Measurements from ENCODE around the gene TBC1D9.

The TBC1D9 gene

DNA sequence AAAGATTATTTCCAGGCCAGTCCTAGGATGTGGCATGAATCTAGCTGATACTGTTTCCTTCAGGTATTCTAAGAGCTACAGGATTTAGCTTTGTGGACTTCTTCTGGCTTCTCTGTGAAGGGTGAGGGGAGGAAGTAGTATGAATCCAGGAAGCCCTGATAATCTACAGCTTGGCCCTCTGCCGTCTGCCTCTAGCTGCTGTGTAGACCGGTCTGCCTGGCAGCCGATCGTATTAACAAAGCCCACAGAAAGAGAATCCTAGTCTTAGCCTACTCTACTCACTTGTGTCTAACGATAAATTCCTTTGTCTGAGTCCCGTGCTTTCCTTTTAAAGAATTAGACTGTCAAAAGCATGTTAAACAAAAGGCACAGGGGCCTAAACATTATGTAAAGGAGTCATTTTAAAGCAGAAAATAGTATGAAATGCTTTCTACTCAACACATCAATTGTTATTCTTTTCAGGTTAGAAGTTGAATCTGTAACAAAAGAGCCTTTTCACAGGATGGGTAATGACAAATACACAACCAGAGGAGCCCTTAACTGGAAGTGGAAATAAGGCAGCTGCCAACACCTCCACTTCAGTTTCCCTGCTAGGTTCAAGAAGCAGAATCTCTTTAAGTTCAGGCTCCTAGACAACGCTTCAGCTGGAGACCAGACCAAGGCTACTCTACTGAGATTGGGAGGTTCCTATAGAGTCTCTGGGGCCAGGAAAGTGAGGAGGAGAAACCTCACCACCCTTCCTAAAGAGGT, 138.5 kb downstream of the TBC1D9 start:
- no peak for DNase-seq (ENCODE audit: low read depth in 2 of 2)

DNA sequence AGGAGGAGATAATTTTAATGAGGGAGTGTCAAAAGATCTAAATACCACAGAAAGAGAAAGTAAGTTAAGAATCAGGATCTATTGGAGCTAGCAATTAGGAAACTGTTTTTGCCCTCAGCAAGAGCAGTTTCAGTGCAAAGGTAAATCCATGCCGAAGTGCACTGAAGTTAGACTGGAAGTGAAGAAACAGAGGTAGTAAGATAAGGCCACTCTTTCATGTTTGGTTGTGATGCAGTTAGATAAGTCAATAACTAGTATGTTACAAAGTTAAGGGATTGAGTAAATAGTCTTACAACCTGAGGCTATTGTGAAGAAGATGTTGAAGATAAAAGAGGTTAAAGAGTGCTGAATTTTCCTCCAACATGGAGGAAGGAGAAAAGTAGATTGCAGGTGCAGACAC, 140.7 kb downstream of the TBC1D9 start:
- DNase-seq (ENCODE audit: low read depth in 2 of 2): no peak

DNA sequence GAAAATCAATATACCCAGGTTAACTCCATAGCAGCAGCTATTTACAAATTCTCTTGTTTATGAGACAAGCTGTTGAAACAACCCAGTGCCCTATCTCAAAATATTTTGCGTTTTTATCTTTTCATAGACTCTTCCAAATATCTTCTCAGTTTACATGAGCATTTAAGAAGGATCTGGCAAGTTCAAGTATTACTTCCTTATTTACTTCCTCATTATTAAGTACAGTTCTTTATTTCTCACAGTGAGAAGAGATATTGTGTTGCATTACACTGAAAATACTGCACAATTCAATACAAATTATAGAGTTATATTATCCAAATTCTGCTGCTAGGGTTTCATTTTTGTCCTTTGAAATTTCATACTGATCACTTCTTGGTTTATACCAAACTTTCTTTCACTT, 143.8 kb downstream of the TBC1D9 start:
- no peak for DNase-seq (ENCODE audit: low read depth in 2 of 2)

DNA sequence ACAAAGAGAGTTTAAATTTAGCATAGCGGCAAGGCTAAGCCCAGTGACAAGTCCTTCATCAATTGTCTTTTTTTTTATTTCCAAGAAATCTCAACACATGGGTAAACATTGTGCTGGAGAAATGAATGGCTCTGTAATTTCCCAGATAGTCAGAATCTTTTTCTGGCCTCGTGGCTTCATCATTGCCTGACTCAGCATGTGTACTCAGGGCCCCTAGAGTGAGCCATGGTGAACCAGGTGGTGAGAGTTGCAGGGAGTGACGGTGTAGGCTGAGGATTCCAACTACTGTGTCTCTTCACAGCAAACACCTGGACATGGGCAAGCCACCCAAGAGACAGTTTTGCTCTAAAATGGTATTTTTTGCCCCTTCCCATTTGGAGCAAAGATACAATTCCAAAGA, 144.3 kb downstream of the TBC1D9 start:
- no peak for DNase-seq (ENCODE audit: low read depth in 2 of 2)

DNA sequence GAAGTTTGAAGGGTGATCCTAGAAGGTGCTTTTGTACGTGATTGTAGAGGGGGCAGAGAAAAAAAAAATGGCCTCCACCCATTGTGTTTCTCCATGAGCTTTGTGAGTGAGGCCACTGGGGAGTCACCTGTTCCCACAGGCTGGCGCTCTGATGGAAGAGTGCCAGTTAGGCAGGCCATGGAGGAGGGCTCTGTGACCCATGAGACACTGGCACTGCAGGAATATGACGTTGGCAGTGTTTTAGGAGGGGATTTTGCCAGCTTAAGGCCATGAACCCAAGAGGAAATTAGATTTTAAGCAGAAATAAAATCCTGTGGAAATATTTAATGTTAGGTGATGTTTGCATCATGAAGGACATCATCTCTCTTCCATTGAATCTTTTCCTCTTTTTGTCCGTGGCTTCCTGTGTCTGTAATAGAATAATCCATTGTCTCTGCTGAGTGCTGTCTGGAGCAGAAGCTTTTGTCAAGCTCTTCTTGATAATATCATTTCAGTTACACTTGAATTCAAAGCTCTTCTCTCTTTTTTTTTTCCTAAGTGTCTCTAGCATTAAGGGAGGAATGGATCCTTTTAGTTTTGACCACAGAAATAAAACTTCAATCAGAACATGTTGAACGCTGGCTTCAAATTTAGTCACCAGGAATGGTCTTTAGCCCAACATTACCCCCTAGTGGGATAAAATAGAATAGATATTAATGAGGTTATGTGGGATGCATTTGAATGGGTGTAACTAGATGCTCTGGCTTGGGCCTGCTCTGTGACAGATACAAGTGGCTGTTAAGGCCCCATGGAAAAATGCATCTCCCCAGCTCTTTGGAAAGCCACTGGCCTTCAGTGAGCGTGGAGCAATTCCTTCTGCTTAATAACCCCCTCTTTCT, 146.4 kb downstream of the TBC1D9 start:
- DNase-seq (ENCODE audit: low read depth in 2 of 2): no peak

DNA sequence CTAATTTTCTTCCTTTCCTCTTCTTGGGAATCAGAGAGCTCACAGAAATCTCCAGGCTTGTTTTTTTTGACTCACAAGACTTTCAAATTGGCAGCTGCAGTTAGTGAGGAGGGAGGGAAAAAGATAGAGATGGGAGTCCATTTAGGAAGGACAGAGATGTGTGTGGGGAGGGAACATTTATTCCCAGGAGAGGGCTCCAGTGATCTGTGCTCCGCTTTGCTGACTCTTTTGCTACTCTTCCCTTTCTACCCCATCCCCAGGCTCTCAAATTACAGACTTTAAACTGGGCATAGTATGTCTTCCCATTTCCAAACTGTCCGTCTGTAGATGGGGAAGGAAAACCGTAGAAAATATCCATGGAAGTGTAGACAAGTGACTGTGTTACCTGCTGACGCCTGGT, 148.3 kb downstream of the TBC1D9 start:
- DNase-seq (ENCODE audit: low read depth in 2 of 2): no peak

DNA sequence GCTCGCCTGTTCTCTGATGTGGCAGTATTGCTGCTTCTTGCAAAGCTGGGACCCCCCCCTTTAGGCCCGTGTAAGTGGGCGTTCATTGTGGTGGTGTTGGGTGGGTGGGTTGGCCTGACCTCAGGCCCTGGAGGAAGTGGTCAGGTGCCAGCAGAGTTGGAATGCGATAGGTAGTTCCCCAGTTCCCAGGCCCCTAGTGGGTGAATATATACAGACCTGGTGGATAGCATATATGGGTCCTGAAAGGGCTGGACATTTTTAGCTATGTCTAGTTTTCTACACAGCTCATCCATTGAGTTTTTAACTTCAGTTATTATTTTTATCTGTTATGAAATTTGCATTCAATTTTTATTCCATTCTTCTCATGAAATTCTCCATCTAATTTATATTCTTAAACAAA, 151.6 kb downstream of the TBC1D9 start:
- DNase-seq (ENCODE audit: low read depth in 2 of 2): no peak

DNA sequence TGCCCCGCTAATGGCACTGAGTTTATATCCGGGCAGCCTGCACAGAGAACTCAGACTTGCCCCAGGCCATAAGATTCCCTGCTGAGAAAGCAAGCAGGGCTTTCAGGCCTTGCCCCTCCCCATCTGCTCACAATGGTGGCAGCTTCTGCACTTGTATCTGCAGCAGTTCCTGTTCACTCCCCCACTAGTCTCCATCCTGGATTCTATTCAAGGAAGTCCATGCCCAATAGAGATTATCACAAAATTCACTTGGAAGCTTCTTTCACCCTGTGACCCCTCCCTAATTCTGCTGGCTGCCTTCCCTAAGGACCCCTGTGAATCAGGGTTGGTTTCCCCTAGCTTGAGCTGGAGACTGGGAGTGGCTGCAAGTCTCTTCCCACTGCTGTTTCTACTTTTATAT, 152.9 kb downstream of the TBC1D9 start:
- no peak for DNase-seq (ENCODE audit: low read depth in 2 of 2)

DNA sequence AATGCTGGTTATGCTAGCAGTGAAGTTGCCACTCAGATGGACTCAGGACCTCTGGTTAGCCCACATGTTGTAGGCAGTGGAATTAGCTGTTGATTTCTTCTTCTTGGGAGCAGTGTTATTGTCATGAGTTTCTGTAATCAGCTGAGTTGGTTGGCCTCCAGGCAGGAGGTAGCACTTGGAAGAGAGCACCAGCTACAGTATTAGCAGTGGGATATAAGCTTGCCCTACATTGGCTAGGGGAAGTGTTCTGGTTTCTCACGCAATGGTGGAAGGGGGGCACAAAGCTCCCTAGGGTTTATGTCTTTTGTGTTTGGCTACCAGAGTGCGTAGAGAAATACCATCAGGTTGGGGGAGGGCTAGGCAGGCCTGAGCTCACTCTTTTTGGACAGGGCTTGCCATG, 153.5 kb downstream of the TBC1D9 start:
- no peak for DNase-seq (ENCODE audit: low read depth in 2 of 2)

DNA sequence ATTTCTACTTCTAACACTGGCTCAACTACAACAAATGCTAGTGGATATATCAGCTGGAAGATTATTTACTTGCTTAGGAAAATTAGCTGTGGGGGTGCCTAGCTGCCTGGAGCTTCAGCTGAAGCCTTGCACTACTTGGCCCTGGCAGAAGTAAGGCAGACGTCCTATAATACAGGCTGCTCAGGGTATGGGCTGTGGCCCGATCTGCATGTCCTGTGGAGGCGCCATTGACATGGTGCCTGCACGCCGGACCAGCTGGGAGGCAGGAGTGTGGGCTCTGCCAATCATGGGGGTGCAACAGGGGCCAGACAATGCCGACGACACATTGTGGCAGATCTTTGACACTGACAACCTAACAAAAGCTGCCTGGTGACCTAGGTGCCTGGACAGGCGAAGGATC, 155.8 kb downstream of the TBC1D9 start:
- no peak for DNase-seq (ENCODE audit: low read depth in 2 of 2)

DNA sequence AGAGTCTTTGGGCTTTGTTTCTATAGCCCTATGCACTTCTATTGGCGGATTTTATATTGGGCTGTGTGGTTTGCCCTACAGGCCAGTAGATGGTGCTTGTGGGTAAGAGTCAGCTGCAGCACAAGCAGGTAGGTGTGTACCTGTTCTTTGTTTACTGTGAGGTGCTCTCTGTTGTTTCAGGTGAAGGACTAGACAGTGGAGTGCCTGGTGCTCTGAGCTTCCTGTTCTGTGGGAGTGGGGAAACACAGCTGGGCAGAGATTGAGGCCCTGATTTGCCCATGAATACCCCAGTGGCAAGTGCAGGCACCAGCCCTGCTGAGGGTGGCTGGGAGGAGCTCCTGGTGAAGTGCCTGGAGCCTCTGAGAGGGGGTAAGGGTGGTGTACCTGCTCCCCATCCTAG, 161.1 kb downstream of the TBC1D9 start:
- no peak for DNase-seq (ENCODE audit: low read depth in 2 of 2)

DNA sequence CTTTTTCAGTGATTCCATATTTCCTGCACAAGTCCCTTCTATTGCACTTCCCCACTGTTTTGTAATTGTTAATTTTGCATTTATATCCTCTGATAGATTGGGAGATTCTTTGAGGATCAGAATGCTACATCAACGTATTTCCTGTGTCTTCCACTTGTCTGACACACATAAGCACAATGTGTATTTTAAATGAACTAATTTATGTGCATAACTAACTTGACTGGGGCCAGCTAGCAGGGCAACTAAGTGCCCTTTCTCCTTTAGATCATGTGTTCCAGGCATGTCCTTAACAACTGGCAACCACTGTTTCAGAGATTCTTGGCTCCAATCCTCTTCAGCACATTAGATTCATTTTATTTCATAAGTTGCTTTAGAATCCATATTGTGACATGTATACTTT, 171.7 kb downstream of the TBC1D9 start:
- no peak for DNase-seq (ENCODE audit: low read depth in 2 of 2)

DNA sequence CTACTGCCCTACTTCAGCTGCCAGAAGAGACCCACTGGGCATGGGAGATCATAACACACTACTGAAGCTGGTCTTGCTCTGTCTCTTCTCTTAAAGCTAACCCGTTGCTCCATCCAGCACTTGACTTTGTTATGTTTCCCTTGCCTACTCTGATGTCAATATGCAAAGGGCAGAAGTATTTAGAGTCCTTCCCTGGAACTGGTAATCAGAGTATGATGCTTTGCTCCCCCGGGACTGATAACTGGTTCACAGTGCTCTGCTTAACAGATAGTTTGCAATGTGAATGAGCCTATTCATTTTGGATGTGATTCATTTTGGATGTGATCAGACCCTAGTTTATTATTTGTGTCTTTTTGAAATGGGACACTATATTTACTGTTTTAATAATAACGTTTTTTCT, 175.1 kb downstream of the TBC1D9 start:
- DNase-seq (ENCODE audit: low read depth in 2 of 2): no peak

DNA sequence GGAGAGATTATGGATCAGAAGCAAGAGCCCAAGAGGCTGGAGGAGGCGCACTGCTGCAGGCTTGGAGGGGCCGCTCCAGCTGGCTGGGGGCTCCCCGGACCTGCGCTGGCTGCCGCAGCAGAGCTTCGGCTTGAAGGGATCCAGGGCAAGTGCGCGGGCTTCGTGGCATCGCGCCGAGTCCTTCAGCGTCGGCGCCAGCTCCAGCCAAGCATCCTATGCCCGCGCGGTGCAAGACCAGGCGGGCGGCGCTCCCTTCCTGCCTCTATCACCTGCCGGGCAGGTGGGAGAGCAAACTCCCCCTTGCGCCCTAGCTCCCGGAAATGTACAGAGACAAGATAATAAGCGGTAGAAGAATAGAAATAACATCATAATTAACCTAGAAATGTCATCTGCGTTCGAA, 176.9 kb downstream of the TBC1D9 start:
- no peak for DNase-seq (ENCODE audit: low read depth in 2 of 2)

DNA sequence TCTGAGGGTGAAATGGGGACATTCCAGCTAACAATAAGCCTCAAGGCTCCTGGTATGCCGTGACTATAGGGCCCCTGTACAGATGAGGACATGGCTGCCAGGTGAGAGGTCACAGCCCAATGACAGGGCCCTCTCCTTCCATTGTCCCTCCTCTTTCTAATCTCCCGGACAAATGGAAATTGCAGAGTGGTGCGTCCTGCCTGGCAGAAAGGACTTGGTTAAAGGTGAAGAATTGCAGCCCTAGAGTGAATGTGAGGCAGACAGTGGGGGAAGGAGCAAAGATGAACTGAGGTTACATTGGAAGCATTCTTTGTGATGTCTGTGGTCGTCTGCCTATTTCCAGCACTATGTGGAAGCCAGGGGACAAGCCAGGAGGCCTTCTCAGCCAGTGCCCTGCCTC, 180.7 kb downstream of the TBC1D9 start:
- no peak for DNase-seq (ENCODE audit: low read depth in 2 of 2)

DNA sequence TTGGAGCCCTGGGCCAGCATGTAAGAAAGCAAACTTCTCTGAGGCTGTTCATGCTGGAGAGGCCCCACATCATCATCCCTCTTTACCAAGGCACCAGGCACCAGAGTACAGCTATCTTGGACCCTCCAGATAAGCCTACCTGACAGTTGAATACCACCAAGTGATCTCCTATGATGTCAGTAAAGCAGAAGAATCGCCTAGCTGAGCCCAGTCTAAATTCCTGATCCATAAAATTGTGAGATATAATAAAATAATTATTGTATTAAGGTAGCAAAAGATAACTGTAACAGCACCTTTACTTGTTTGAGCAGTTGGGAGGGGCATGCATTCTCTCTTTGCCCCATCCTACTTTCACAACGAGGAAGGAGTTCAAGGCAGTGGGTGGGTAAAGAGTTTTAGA, 184.6 kb downstream of the TBC1D9 start:
- DNase-seq (ENCODE audit: low read depth in 2 of 2): no peak
